Adrenal gland (tissue), 12 donors: ENCODE measurements around the gene GUCY2F. TPM values are rescaled to one million over a fixed set of nuclear protein-coding genes. Genes with fewer than 3 reads are reported as not detected.

Experiments used
- DNase-seq, 7 donors: peaks; one replicate each; pipeline ENCODE4 v3.0.0-alpha.2; 2019 to 2020
- H3K27ac ChIP-seq, 5 donors: fragments of 200-600 bp; sonication (generic) in 4 of 5; 1 replicate in 3 of 5; 2 replicates in 2 of 5; pipeline versions ENCODE4 v1.5.1 to v1.8.0; 2016 to 2020; ENCODE audit warnings: mild to moderate bottlenecking in 1 of 5
- H3K27me3 ChIP-seq: fragments of 200-600 bp; 2 replicates; pipeline ENCODE4 v1.8.0; 2021
- H3K36me3 ChIP-seq, 2 donors: fragments of 200-600 bp; replicated peaks in 1 of 2; 1 replicate in 1 of 2; 2 replicates in 1 of 2; pipeline versions ENCODE4 v1.5.1 to v1.8.0; 2018 to 2022
- H3K4me1 ChIP-seq, 2 donors: fragments of 200-600 bp; replicated peaks in 1 of 2; 1 replicate in 1 of 2; 2 replicates in 1 of 2; pipeline versions ENCODE4 v1.5.1 to v1.8.0; 2018 to 2021
- H3K4me3 ChIP-seq, 4 donors: fragments of 200-600 bp; sonication (generic) in 3 of 4; one replicate each; pipeline ENCODE4 v1.5.1; 2016 to 2018
- H3K9me3 ChIP-seq, 3 donors: fragments of 200-600 bp; sonication (generic) in 1 of 3; replicated peaks in 1 of 3; 1 replicate in 2 of 3; 2 replicates in 1 of 3; pipeline versions ENCODE4 v1.5.1 to v1.8.0; 2016 to 2021
- POLR2A ChIP-seq, 2 donors: fragments of 450-650 bp; IDR thresholded peaks; one replicate each; pipeline ENCODE4 v1.6.1; 2017; ENCODE audit warnings: antibody characterized with exemption in 2 of 2, mild to moderate bottlenecking in 2 of 2, moderate library complexity in 1 of 2
- WGBS, 4 donors: extraction: QIAGEN DNeasy Blood & Tissue Kit in 2 of 4; methylation state at CpG; one replicate each; pipeline versions ENCODE4 v1.1.5 to v1.1.7; 2013 to 2017; 5-methylcytosine and 5-hydroxymethylcytosine counted together
- intact Hi-C, 2 donors: fragments of 100-400 bp; cut with DNase I; formaldehyde crosslinking; loops; one replicate each; pipeline versions ENCODE4 v1.14.1 to v1.15.0; 2022 to 2023
- polyA plus RNA-seq, 3 donors: library from polyadenylated mRNA; stranded (reverse); fragments of 200-250 nt in 2 of 3; fragments of 350-450 nt in 1 of 3; fragmentation: Illumina TruSeq in 1 of 3; extraction: RNeasy Lipid Tissue Mini Kit (QIAGEN cat#74804) in 1 of 3; gene quantifications; one replicate each; pipeline ENCODE4 v1.2.3, GENCODE V29; 2013 to 2014
- total RNA-seq, 9 donors: library from RNA; depleted of rRNA in 4 of 9; stranded (reverse); fragments of >200 nt in 4 of 9; fragments of 120-200 nt in 1 of 9; fragmentation: NEBNext Ultra II Directional in 1 of 9; extraction: Animal tissue kit (Norgen Biotek cat#: 25700) in 1 of 9; gene quantifications; one replicate each; pipeline versions ENCODE4 v1.1.0 to v1.2.4, GENCODE V29; 2013 to 2023
- TF ChIP-seq, protein P1 (sequence below), 6 experiments: fragments of 450-650 bp in 4 of 6; fragments of 200-600 bp in 2 of 6; sonication (generic) in 1 of 6; IDR thresholded peaks; 1 replicate in 5 of 6; 2 replicates in 1 of 6; pipeline versions ENCODE4 v1.5.1 to v1.8.0; 2016 to 2021; ENCODE audit warnings: antibody characterized with exemption in 6 of 6, mild to moderate bottlenecking in 2 of 6, moderate library complexity in 1 of 6
- donor health status: healthy with polysubstance abuse.
- donor health status: Bipolar disorder and iron deficiency.
- donor health status: DM: yes; HTN: yes; CAD: no.
- donor health status: DM: no; HTN: no; CAD: no.
- donor health status: DM: no; HTN: no; CAD: no.
- donor health status: DM: yes; HTN: yes; CAD: no.

Gene GUCY2F
- total and polyA plus RNA-seq, 12 donors, result 0.06 TPM; not detected in 11

DNA sequence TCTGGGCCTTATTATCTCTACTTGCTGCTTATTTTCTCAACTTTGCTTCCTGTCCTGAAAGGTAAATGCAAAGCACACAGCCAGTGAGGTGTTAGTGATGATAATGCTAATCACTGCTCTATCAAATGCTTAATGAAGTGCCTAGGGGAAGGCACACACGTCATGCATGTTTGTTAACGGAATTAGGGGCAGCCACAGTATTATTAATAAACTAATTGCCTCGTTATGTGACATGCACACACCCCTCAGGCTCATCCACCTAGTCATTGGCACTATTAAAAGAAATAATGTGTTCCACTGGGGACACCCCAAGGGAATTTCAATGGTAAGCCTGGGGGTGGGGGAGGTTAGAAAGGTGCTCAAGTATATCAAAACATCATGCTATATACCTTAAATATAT lies 125.2 kb downstream of the GUCY2F start:
- H3K36me3 ChIP-seq, result no peaks in the 10 kb centered on the region
- H3K9me3 ChIP-seq, result no peaks in the 10 kb centered on the region
- no peak overlapping the region for H3K4me3 ChIP-seq
- 36 to 77% (median 62%) methylated on average over 3 of the region's 3 CpGs for WGBS, 4 donors
- H3K4me1 ChIP-seq, result no peaks in the 10 kb centered on the region
- TF ChIP-seq, protein P1, sequence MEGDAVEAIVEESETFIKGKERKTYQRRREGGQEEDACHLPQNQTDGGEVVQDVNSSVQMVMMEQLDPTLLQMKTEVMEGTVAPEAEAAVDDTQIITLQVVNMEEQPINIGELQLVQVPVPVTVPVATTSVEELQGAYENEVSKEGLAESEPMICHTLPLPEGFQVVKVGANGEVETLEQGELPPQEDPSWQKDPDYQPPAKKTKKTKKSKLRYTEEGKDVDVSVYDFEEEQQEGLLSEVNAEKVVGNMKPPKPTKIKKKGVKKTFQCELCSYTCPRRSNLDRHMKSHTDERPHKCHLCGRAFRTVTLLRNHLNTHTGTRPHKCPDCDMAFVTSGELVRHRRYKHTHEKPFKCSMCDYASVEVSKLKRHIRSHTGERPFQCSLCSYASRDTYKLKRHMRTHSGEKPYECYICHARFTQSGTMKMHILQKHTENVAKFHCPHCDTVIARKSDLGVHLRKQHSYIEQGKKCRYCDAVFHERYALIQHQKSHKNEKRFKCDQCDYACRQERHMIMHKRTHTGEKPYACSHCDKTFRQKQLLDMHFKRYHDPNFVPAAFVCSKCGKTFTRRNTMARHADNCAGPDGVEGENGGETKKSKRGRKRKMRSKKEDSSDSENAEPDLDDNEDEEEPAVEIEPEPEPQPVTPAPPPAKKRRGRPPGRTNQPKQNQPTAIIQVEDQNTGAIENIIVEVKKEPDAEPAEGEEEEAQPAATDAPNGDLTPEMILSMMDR (IDR thresholded peaks at IDR 0.05), result no peak
- TF ChIP-seq POLR2A (IDR thresholded peaks at IDR 0.05), result no peak
- no peaks in the 10 kb centered on the region for H3K27me3 ChIP-seq
- no peak for DNase-seq
- intact Hi-C loops, result no loop called here
- H3K27ac ChIP-seq, result no peak overlapping the region

DNA sequence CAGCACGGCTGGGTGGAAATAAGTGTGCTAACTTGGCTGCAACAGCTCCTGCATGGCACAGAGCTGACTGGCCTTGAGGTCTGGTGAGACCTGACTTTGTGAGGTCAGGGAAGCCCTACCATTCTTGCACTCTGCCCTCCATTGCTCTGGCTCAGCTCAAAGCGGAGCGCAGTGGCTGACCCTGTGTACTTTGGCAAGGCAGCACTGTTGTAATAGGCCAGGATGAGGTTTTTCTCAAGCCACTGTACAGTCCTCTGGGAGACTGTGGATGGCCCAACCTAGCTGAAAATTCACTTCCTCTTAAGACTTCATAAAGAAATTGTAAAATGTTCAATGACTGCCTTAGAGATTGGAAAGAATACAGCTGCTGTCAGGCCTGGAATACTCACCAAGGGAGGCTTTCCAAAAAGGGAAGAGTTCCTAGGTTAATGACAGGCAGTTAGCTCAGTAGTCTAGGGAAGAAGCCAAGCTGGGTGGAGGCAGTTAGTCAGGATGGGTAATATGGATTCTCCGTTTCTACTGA lies 129.8 kb downstream of the GUCY2F start:
- Histone ChIP-seq H3K27me3 (peaks cover 4% of the 10 kb centered on the region), H3K9me3 (no peaks in the 10 kb centered on the region), H3K36me3 (no peaks in the 10 kb centered on the region), H3K4me3 (no peak overlapping the region), H3K27ac (no peak overlapping the region), H3K4me1 (no peaks in the 10 kb centered on the region)
- TF ChIP-seq, protein P1 (IDR thresholded peaks at IDR 0.05), result no peak
- no peak for TF ChIP-seq POLR2A (IDR thresholded peaks at IDR 0.05)
- peak in 6 of 7 donors; percentile 8 to 59 (median 36) for DNase-seq
- intact Hi-C loops, result no loop called here
- 34 to 68% (median 39%) methylated on average over 4 of the region's 4 CpGs for WGBS, 4 donors

DNA sequence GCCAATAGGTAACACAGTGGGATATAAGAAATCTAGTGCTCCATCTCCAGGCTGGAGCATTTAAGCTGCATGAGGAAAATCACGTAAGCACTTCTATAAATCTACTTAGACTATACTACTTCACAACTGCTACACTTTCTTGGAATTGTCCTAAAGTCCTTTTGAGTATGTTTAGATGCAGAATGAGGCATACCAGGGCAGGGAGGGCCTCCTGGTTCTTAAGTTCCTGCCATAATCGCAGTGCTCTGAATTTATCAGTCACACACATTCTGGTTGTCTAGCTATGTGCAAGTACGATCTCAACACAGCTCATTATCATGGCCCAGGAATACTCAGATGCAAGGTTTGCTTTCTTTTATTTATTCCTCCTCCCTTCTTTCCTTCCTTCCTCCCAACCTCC lies 130.3 kb downstream of the GUCY2F start:
- H3K27ac ChIP-seq, result no peak overlapping the region
- 44 to 71% (median 65%) methylated on average over 2 to 3 of the region's 3 CpGs for WGBS, 4 donors
- no peaks in the 10 kb centered on the region for H3K9me3 ChIP-seq
- H3K4me3 ChIP-seq, result no peak overlapping the region
- H3K27me3 ChIP-seq, result peaks cover 4% of the 10 kb centered on the region
- TF ChIP-seq, protein P1 (IDR thresholded peaks at IDR 0.05), result no peak
- TF ChIP-seq POLR2A (IDR thresholded peaks at IDR 0.05), result no peak
- no peaks in the 10 kb centered on the region for H3K36me3 ChIP-seq
- H3K4me1 ChIP-seq, result no peaks in the 10 kb centered on the region
- DNase-seq, result no peak
- intact Hi-C loops, result no loop called here

DNA sequence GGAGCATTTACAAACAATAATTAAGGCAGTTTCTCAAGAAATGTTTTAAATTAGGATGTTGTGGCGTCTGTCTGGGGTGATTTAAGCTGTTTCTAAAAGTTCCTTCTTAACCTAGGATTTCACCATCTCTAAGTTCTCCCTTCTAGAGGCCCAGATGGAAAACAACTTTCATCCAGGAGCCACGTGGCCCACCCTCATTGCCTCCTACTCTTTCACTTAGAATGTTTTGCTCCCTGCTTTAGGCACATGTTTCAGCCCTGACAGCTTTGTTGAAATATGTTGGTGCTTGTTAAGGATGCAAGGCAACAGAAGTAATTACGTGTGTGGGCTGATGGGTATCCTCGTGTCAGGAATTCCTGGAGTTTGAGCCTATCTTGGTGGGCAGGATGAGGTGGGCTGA lies 131.3 kb downstream of the GUCY2F start:
- Histone ChIP-seq H3K27ac (no peak overlapping the region), H3K4me1 (no peaks in the 10 kb centered on the region), H3K4me3 (no peak overlapping the region), H3K36me3 (no peaks in the 10 kb centered on the region), H3K9me3 (no peaks in the 10 kb centered on the region), H3K27me3 (peaks cover 4% of the 10 kb centered on the region)
- TF ChIP-seq, protein P1 (IDR thresholded peaks at IDR 0.05), result no peak
- TF ChIP-seq POLR2A (IDR thresholded peaks at IDR 0.05), result no peak
- WGBS, 4 donors, result 40 to 47% (median 47%) methylated on average over 4 of the region's 4 CpGs
- intact Hi-C loops, result no loop called here
- DNase-seq, result no peak
